Activated T-cell treated with anti-CD3 and anti-CD28 coated beads, Interleukin-2, amount 50 U/mL, for 48 hours (primary cell): ENCODE results near the gene SYNPO2.
"Not testable (repeated sequence)": the region's sequence is repeated elsewhere in the genome, so short reads cannot be mapped to it uniquely, and the experiment has no call there.

Experiments
- DNase-seq, 2 experiments: peaks; one replicate each; pipeline ENCODE4 v3.0.0-alpha.2; 2020

SYNPO2 gene

GRCh38 chr4:119034276-119035008, 145.8 kb downstream of the SYNPO2 start:
- no peak for DNase-seq

GRCh38 chr4:119035951-119036737, 147.5 kb downstream of the SYNPO2 start:
- DNase-seq: no peak

GRCh38 chr4:119037709-119038108, 149.1 kb downstream of the SYNPO2 start:
- no peak for DNase-seq

- no peak for DNase-seq
Observed at GRCh38 chr4:119038116-119038841, 149.6 kb downstream of the SYNPO2 start.

GRCh38 chr4:119039160-119039559, 150.5 kb downstream of the SYNPO2 start:
- DNase-seq: no peak

GRCh38 chr4:119039779-119040178, 151.1 kb downstream of the SYNPO2 start:
- no peak for DNase-seq

GRCh38 chr4:119040261-119040660, 151.6 kb downstream of the SYNPO2 start:
- DNase-seq: no peak

- no peak for DNase-seq
Observed at GRCh38 chr4:119040694-119041185, 152.1 kb downstream of the SYNPO2 start.

GRCh38 chr4:119041396-119041795, 152.7 kb downstream of the SYNPO2 start:
- DNase-seq: no peak

- DNase-seq: peak; percentile 31 to 46
Observed at GRCh38 chr4:119041951-119042560, 153.4 kb downstream of the SYNPO2 start.

GRCh38 chr4:119046263-119046662, 157.6 kb downstream of the SYNPO2 start:
- no peak for DNase-seq

- not testable (repeated sequence) for DNase-seq
Observed at GRCh38 chr4:119047059-119047458, 158.4 kb downstream of the SYNPO2 start.

GRCh38 chr4:119048446-119048845, 159.8 kb downstream of the SYNPO2 start:
- no peak for DNase-seq

- DNase-seq: no peak
Observed at GRCh38 chr4:119049342-119049741, 160.7 kb downstream of the SYNPO2 start.

GRCh38 chr4:119050527-119051090, 162.0 kb downstream of the SYNPO2 start:
- DNase-seq: no peak

GRCh38 chr4:119053245-119053644, 164.6 kb downstream of the SYNPO2 start:
- DNase-seq: no peak

- no peak for DNase-seq
Observed at GRCh38 chr4:119053997-119054396, 165.3 kb downstream of the SYNPO2 start.

GRCh38 chr4:119057417-119057816, 168.8 kb downstream of the SYNPO2 start:
- no peak for DNase-seq

- DNase-seq: no peak
Observed at GRCh38 chr4:119059221-119059620, 170.6 kb downstream of the SYNPO2 start.

- not testable (repeated sequence) for DNase-seq
Observed at GRCh38 chr4:119067125-119067524, 178.5 kb downstream of the SYNPO2 start.

GRCh38 chr4:119067670-119068360, 179.2 kb downstream of the SYNPO2 start:
- DNase-seq: not testable (repeated sequence)

- DNase-seq: no peak
Observed at GRCh38 chr4:119068529-119068962, 179.9 kb downstream of the SYNPO2 start.
